SK-MEL-5 (cell line): ENCODE data around the gene COL4A2. TPM values are rescaled to one million over a fixed set of nuclear protein-coding genes. Genes with fewer than 3 reads are reported as not detected.

Experiments used
- DNase-seq: peaks from one replicate; pipeline ENCODE4 v3.0.0-alpha.2; 2016; ENCODE audit warnings: low read depth, low spot score
- in situ Hi-C: cut with HindIII; loops from 2 replicates; pipeline ENCODE4 v1.10.0; 2016; ENCODE audit warnings: low sequenced_read_pairs, high pct_unique_total_duplicates, low pct_unique_long_range_greater_than_20kb
- polyA plus RNA-seq, 2 experiments: library from polyadenylated mRNA; depleted of rRNA; stranded (reverse); fragments of >200 nt; gene quantifications; 2 replicates each; pipeline ENCODE4 v1.2.3, GENCODE V29; 2015
- total RNA-seq: library from RNA; depleted of rRNA; stranded (reverse); fragments of >200 nt; shearing (Covaris generic); gene quantifications from 2 replicates; pipeline ENCODE4 v1.2.3, GENCODE V29; 2014; rRNA removed

Gene COL4A2
- total RNA-seq = 23.4 and 25.7 TPM in 2 replicates
- polyA plus RNA-seq (2015; cell fraction: cytosol; rRNA removed) = 23.7 and 27.9 TPM in 2 replicates
- polyA plus RNA-seq (2015; cell fraction: nucleus; rRNA removed) = 5.9 and 13.8 TPM in 2 replicates

- in situ Hi-C loops = no loop called here
- peak; percentile 11 for DNase-seq
Measured at GRCh38 chr13:110306960-110307766, at the start of gene COL4A2, which contains the start of gene COL4A1. COL4A2 (plus strand) TSS chr13:110307284; CDS start chr13:110307904, 620 bp downstream. COL4A1 (minus strand) TSS chr13:110307157; CDS start chr13:110307027, 130 bp downstream.

DNA sequence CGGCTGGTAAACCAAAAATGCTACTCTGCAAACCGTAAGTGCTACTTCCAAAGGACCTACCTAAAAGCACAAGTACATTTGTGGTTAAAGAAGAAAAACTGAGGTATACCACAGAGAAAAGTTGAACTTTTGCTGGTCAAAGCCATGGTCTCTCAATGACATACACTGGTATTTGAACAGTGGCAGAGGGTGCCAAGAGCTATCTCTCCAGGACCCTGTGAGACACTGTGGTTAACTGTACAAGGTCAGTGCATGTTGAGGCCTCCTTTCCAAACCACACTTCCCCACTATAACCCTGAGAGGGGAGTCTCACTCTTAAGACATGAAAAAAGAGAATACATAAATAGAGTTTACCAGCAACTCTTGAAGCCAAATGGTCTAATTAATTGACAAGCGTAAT is 49.7 kb upstream of the COL4A2 start:
- in situ Hi-C loops = no loop called here
- DNase-seq = no peak

- in situ Hi-C loops = no loop called here
- no peak for DNase-seq
Measured at GRCh38 chr13:110258876-110259631, 48.0 kb upstream of the COL4A2 start.

- in situ Hi-C loops = no loop called here
Measured at GRCh38 chr13:110259651-110260050, 47.4 kb upstream of the COL4A2 start.

GRCh38 chr13:110261166-110262081 is 45.7 kb upstream of the COL4A2 start:
- DNase-seq = no peak
- in situ Hi-C loops = no loop called here

More at GRCh38 chr13:110259651-110260050, 47.4 kb upstream of the COL4A2 start:
- no peak for DNase-seq

GRCh38 chr13:110262082-110262436 is 45.0 kb upstream of the COL4A2 start:
- in situ Hi-C loops = no loop called here
- no peak for DNase-seq

DNA sequence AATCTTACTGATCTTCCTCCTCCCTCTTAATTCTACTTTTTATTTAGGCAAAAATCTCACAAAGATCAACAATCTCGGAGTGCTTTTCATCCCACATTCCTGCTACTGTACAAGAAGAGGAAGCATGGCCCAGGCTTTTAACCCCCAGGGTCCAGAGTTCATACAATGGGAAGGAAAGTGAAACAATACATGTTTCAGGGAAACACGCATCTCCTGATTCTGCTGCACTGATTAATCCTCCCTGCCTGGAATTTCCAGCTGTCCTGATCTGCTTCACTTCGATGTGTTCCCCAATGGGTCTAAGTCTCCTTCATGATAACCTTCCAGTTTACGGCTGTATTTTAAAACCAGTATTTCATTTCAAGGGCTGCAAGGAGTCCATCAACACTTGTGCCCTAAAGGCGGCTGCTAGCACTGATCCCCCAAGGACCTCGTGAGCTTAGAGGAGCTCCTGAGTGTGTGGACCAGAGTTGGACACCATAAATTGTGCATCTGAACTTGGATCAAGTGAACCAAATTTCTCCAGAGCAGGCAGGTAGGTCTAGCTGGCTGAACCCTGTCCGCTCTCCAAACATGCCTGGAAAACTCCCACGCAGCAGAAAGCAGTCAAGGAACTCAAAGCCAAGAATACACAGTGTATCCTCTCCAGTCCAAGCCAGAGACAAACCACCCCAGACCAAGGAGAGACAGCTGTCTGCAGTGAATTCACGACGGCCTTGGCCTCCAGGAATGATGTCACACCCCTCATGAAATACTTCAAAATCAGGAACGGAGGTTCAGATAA is 44.4 kb upstream of the COL4A2 start:
- in situ Hi-C loops = no loop called here
- DNase-seq = no peak

- in situ Hi-C loops = no loop called here
- no peak for DNase-seq
Measured at GRCh38 chr13:110263404-110263803, 43.7 kb upstream of the COL4A2 start.

DNA sequence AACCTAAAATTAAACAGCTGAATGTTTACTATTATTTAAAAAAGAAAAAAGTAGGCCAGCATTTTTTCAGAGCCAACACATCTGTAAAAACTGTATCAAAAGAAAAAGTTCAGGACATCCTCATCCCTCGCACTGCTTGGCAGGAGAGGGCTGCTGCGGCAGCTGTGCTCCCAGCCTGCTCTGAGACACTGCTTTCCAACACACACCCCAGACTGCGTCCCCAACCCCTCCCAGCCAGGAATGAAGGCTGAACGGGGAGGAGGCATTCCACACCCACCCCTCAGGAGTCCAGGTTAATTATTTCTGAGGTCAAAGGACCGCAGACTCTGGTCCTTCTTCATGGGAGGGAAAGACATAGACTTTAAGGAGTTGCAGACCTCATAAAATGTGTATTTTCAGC is 43.2 kb upstream of the COL4A2 start:
- no peak for DNase-seq
- in situ Hi-C loops = no loop called here

- no peak for DNase-seq
- in situ Hi-C loops = no loop called here
Measured at GRCh38 chr13:110264685-110265275, 42.3 kb upstream of the COL4A2 start.

DNA sequence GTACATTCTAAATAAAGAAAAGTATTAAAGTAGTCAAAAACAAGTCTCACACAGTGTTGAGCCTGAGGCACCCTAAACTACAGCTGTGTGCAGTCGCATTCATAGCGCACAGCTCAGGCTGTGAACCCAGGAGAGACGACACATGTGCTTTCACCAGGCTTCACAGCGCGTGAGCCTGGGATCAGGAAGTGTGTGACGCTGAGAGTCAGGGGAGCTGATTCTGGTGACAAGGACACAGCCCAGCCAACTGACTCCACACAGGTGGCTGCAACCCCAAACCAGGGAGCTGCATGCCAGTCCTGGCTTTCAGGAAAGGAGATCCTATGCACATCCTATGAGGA is 41.8 kb upstream of the COL4A2 start:
- DNase-seq = no peak
- in situ Hi-C loops = no loop called here

DNA sequence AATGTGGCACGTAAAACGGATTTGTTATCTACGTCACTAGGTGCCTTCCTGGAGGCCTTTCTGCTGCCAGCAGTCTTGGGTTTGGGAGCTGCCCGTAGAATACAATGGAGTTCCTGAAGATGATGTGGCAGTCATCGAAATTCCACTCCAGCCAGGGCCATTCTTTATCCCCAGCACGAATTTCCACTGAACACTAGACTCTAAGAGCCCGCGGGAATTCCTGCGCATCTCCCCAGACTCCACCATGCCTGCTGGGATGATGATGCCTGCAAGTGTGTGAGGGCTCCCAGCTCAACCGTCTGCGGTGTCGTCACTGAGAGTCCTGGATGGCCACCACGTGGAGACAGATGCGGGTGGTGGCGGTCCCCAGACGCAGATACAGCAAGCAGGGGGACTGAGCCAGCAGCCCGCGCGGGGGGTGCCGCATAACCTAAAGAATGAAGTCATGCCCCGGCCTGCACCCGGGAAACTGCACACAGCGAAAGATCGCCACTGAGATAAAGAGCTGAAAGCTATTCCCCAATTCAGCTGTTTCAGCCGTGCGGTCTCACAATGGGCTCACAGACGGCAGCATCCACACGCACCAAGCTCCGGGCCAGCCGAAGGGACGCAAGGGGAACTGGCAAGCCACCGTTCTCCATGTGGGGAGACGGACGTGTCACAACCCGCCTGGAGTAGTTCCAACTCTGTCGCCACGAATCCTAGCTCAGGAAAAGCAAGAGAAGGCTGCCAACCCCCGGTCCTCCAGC is 41.2 kb upstream of the COL4A2 start:
- in situ Hi-C loops = no loop called here
- no peak for DNase-seq

DNA sequence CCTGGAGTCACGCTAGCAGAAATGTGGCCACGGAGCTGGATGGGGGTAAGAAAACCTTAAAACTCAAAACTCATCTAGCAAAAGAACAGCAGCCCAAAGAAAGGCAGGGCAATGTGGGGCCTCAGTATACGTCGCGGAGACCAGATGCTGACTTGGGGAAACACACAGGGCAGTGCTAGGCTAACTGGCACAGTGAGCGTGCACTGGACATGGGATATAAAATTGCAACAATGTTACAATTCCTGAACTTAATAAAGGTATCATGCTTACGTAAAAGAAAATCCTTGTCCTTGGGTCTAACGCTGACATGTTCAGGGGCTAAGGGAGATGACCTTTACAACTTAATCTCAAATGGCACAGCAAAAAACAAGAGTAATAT is 40.7 kb upstream of the COL4A2 start:
- in situ Hi-C loops = no loop called here
- DNase-seq = no peak

GRCh38 chr13:110266983-110267382 is 40.1 kb upstream of the COL4A2 start:
- in situ Hi-C loops = no loop called here
- DNase-seq = no peak

DNA sequence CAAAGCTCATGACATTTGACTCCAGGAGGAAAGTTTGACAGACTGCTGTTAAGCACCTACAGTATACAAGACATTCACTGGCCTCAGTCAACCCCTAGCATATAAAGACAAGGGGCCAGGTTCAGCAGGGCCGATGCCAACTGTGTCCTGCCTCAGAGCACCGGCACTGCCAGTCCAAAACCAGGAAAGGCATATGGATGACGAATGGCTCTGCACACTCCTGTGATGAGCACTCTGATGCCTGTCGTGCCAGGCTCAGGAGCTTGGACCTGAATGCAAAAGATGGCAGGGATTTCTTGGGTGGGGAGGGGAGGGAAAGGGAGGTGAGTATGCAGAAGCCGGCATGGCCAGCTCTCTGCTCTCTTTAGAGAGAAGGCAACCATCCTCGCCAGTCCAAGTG is 39.0 kb upstream of the COL4A2 start:
- no peak for DNase-seq
- in situ Hi-C loops = no loop called here

- DNase-seq = no peak
- in situ Hi-C loops = no loop called here
Measured at GRCh38 chr13:110268576-110269185, 38.4 kb upstream of the COL4A2 start.
